SU-DHL-6 (cell line): ENCODE data around the gene GALNT10.

ENCODE experiments used
- CTCF ChIP-seq: fragments of 200-600 bp; sonication (generic); IDR thresholded peaks from one replicate; pipeline ENCODE4 v1.5.1; 2017; ENCODE audit warnings: antibody characterized with exemption, mild to moderate bottlenecking, low read length, moderate library complexity; ENCODE audit not compliant: insufficient read depth, poor library complexity, severe bottlenecking
- EZH2phosphoT487 ChIP-seq: fragments of 200-600 bp; sonication (generic), shearing (Covaris generic); conservative IDR thresholded peaks from 2 replicates; pipeline ENCODE4 v1.6.1; 2018; ENCODE audit warnings: mild to moderate bottlenecking, antibody characterized with exemption, low read length, moderate library complexity, mixed read lengths

- TF ChIP-seq CTCF = no peak
- no peak for TF ChIP-seq EZH2phosphoT487
Measured at GRCh38 chr5:154276973-154277331, 86.4 kb downstream of the GALNT10 start.
